GM21360 (cell line): ENCODE measurements around the gene PPP2R3B.
"Not testable (repeated sequence)": the region's sequence is repeated elsewhere in the genome, so short reads cannot be mapped to it uniquely, and the experiment has no call there.

ENCODE experiments used
- ATAC-seq: cut with Tn5 transposase; IDR thresholded peaks from one replicate; pipeline ENCODE4 v1.9.1; 2021; ENCODE audit warnings: mild to moderate bottlenecking, moderate library complexity; ENCODE audit not compliant: unreplicated experiment

Gene PPP2R3B

DNA sequence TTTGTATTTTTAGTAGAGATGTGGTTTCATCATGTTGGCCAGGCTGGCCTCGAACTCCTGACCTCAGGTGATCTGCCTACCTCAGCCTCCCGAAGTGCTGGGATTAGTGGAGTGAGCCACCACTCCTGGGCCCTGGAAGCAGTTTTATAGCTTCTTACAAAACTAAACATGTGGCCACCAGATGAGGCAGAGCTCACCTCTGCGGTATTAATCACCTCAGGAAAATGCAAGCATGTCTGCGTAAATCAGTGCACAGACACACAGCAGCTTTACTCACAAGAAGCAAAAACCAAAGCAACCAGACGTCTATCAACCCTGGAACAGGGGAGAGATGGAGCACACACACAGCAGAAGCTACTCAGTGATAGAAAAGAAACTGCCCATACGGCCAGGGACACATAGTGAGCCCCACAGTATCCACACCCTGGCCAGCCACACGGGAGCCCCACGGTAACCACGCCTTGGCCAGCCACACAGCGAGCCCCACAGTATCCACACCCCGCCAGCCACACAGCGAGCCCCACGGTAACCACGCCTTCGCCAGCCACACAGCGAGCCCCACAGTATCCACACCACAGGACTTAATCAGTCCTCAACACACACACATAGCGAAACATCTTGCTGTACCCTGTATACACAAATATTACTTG is 30.2 kb downstream of the PPP2R3B start:
- ATAC-seq = no peak

- no peak for ATAC-seq
These were observed 31.2 kb downstream of the PPP2R3B start for GRCh38 chrX:355329-356050.

- ATAC-seq = no peak
These were observed 32.9 kb downstream of the PPP2R3B start for GRCh38 chrX:353566-354535.

GRCh38 chrX:352582-353314 is 34.0 kb downstream of the PPP2R3B start:
- ATAC-seq = no peak

GRCh38 chrX:352181-352580 is 34.5 kb downstream of the PPP2R3B start:
- no peak for ATAC-seq

DNA sequence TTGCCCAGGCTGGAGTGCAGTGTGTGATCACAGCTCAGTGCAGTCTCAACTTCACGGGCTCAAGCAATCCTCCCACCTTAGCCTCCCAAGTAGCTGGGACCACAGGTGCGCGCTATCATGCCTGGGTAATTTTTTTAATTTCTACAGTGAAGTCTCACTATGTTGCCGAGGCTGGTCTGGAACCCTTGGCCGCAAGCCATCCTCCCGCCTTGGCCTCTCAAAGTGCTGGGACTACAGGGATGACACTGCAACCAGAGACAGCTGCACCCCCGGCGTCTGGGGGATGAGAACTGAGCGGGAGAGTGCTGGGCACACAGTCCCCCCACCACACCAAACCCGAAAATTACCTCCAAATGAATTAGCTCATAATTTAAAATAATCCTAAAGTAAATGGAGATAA is 35.0 kb downstream of the PPP2R3B start:
- ATAC-seq = no peak

DNA sequence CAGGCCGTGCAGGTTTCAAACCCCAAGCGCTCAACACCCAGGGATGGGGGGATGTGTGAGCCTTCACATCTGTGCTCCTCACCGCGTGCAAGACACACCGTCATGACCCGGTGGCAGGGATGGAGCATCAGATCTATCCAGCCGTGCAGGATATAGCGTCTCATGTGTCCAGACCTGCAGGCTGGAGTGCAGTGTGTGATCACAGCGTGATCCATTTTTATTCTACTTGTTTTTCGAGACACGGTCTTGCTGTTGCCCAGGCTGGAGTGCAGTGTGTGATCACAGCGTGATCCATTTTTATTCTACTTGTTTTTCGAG is 35.4 kb downstream of the PPP2R3B start:
- not testable (repeated sequence) for ATAC-seq

- ATAC-seq = no peak
These were observed 36.0 kb downstream of the PPP2R3B start for GRCh38 chrX:350534-351323.

- no peak for ATAC-seq
These were observed 36.6 kb downstream of the PPP2R3B start for GRCh38 chrX:350148-350533.

DNA sequence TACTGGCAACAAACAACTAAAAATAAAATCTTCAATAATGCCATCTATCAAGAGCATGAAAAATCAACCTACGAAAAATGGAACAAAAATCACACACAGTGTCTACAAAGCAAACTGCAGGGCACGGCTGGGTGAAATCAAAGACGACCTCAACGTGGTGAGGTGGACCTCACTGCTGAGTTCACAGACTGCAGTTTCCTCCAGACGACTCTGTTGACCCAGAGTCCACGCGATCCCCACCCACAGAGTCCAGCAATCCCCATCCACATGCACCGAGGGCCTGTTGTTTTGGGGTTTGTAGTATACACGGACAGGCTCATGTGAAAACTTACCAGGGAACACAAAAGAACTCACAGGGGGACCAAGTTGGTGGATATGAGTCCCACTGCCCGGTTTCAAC is 37.0 kb downstream of the PPP2R3B start:
- no peak for ATAC-seq

DNA sequence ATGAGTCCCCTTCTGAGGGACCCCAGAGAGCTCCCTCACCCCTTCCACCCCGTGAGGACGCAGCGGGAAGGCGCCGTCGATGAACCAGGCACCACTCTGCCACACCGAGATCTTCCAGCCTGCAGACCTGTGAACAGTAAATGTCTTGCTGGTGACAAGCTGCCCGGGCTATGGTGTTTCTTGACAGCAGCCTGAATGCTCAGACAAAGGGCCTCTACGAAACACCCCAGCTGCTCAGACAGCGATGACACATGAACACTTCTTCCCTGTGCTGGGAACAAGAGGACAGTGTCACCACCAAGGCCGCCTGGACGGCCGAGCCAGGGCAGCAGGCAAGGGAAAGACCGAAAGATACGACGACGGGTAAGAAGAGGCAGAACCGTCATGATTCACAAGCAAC is 37.5 kb downstream of the PPP2R3B start:
- ATAC-seq = no peak

DNA sequence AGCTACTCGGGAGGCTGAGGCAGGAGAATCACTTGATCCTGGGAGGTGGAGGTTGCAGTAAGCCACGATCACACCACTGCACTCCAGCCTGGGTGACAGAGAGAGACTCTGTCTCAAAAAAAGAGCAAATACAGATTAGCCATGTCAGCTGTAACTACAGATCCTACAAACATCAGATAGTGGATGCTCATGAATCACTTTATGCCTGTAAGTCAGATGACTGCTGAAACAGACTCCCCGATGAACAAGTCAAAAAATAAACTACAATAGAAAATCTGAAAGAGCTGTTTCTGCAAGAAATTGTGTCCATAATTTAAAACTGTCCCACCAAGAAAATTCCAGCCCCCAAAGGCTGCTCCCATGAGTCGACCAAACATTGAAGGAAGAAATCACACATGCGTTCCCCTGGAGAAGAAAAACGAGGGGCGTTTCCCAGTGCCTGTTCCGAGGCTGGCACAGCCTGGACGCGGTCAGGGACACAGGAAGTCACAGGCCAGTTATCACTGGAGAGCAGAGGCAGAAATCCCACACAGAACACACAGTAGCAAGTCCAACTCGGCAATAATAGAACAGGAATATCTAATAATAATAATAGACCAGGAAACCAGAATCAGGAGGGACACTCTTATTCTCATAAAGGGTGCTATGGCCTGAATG is 38.1 kb downstream of the PPP2R3B start:
- no peak for ATAC-seq

GRCh38 chrX:347351-348117 is 39.2 kb downstream of the PPP2R3B start:
- ATAC-seq = no peak

DNA sequence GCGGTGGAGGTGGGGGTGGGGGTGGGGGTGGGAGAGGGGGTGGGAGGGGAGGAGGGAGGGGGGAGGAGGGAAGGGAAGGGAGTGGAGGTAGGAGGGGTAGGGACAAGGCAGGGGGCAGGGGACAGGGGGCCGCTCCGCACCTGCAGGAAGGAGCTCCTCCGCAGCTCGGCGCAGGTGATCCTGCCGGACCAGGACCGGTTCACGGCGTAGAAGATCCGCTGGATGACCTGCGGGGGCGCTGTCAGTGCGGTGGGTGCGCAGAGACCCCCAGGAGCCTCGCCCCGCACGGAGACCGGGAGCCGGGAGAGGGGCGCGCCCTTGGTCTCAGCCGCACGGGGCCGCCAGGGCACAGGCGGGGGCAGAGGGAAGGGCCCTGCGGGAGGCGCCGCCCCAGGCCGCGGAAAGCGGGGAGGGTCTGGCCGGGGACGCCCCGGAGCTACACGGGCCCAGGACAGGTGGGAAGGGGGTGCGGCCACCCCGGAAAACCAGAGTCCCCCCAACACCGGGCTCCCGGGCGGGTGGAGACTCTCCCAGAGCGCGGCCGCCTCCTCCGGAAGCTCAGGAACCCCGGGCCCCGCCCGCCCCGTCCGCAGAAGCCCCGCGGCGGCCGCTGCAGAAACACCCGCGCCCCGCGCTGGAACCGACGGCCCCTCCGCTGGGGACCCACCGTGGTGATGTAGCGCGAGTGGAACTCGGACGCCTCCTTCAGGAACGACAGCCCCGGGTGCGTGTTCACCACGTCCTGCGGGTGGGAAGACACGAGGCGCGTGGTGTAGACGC is 40.5 kb downstream of the PPP2R3B start:
- ATAC-seq = no peak

DNA sequence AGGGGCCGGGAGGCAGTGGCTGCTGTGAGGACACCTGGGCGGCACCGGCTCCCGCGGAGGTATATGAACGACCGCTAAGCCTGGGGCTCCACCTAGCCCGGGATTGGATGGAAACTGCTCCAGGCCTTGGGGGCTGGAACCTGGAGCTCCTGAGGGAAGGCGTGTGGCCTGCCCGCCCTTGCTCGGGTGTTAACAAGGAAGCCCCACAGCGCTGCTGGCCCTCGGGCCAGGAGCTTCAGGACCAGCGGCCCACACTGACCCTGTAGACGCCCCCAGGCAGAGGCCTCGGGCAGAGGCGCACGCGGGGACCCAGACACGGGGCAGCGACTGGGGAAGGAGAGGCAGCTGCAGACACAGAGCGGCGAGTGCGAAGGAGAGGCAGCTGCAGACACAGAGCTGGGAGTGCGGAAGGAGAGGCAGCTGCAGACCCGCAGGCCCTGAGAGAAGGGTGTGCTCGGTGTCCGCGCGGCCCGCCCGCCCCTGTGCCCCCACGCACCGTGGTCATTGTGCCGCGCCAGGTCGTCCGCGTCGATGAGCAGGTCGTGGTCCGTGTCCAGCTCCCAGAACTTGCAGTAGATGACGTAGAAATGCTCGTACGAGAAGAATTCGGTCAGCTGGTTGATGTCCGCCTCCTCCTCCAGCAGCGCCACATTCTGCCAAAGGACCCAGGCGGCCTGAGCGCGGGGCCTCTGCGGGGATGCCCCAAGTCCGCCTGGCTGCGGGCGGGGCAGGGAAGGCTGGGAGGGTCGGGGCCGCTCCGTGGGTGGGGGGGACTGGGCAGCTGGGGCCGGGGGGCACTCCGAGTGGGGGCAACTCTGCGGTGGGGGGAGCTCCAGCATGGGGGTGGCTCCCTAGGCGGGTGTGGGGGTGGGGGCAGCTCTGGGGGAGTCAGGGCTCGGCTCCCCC is 41.4 kb downstream of the PPP2R3B start:
- no peak for ATAC-seq

DNA sequence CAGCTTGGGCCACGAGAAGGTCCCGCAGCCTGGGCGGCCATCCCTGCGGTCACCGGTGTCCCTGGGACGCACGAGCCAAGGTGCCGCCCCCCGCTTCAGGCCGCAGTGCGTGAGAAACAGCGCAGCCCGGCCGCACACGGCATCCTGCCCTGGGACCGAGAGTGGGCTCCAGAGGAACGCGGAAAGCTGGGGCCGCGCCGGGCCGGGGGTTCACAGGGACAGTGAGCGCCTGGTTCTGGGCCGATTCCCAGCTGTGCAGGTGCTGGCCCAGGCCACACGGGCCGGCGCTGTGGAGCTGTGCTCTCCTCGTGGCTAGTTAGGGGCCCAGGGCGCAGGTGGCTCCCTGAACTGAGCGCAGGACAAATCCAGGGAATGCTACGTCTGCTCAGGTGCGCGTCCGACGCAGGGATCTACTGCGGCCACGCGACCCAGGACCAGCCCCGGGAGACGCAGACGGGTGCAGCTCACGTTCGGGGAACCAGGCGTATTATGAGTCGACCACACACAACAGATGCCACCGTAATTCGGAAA is 42.3 kb downstream of the PPP2R3B start:
- no peak for ATAC-seq

DNA sequence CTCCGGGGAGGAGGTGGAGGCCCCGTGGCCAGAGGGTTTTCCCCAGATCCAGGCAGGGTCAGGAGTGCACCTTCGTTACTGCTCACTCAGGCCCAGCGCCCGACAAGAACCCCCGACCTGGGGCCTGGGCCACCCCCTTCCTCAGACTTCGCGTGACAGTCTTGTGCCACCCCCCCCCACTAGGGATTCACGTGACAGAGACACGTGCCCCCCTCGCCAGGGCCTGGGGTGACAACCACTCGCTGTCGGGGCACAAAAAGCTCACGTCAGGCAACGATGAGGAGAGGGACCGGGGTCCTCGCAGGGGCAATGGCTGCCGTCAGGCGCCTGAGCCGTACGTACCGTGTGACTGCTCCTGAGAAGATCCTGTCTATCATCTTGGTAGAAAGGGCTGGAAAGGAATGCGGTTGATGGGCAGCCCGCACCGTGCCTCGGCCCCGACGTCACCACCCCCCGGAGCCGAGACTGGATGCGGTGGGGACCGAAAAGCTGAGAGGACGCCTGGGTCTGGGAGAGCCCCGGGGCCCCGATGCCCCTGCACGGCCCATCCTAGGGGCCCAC is 45.1 kb downstream of the PPP2R3B start:
- ATAC-seq = no peak
